Stimulated activated CD4-positive, alpha-beta T cell treated with anti-CD3 and anti-CD28 coated beads, Interleukin-1b, Interleukin-23, amount 100 ng/mL, for 24 hours (primary cell): ENCODE data around the gene ITGA2.

Source experiments
- DNase-seq, 4 experiments: peaks; one replicate each; pipeline ENCODE4 v3.0.0-alpha.2; 2020; ENCODE audit warnings: low read depth in 4 of 4, low spot score in 1 of 4

Gene ITGA2

GRCh38 chr5:53017794-53018391 is 28.7 kb downstream of the ITGA2 start:
- no peak for DNase-seq

- no peak for DNase-seq
Measured at GRCh38 chr5:53019320-53019719, 30.2 kb downstream of the ITGA2 start.

GRCh38 chr5:53022930-53023511 is 33.9 kb downstream of the ITGA2 start:
- no peak for DNase-seq

- DNase-seq = no peak
Measured at GRCh38 chr5:53023969-53024368, 34.8 kb downstream of the ITGA2 start.

GRCh38 chr5:53024535-53024934 is 35.4 kb downstream of the ITGA2 start:
- DNase-seq = no peak

GRCh38 chr5:53025487-53025886 is 36.3 kb downstream of the ITGA2 start:
- DNase-seq = no peak

- DNase-seq = no peak
Measured at GRCh38 chr5:53027913-53028312, 38.8 kb downstream of the ITGA2 start.

GRCh38 chr5:53029608-53030007 is 40.5 kb downstream of the ITGA2 start:
- DNase-seq = no peak

- no peak for DNase-seq
Measured at GRCh38 chr5:53030893-53031292, 41.7 kb downstream of the ITGA2 start.

- no peak for DNase-seq
Measured at GRCh38 chr5:53031695-53032096, 42.5 kb downstream of the ITGA2 start.

- no peak for DNase-seq
Measured at GRCh38 chr5:53032188-53032587, 43.0 kb downstream of the ITGA2 start.

- no peak for DNase-seq
Measured at GRCh38 chr5:53034832-53035231, 45.7 kb downstream of the ITGA2 start.

GRCh38 chr5:53035868-53036381 is 46.8 kb downstream of the ITGA2 start:
- no peak for DNase-seq

- no peak for DNase-seq
Measured at GRCh38 chr5:53037141-53037859, 48.1 kb downstream of the ITGA2 start.

GRCh38 chr5:53038196-53038847 is 49.2 kb downstream of the ITGA2 start:
- DNase-seq = no peak

- DNase-seq = no peak
Measured at GRCh38 chr5:53039855-53040254, 50.7 kb downstream of the ITGA2 start.

GRCh38 chr5:53041071-53041692 is 52.0 kb downstream of the ITGA2 start:
- no peak for DNase-seq

GRCh38 chr5:53041740-53042139 is 52.6 kb downstream of the ITGA2 start:
- no peak for DNase-seq

- DNase-seq = no peak
Measured at GRCh38 chr5:53045263-53045662, 56.1 kb downstream of the ITGA2 start.

- DNase-seq = no peak
Measured at GRCh38 chr5:53048248-53048647, 59.1 kb downstream of the ITGA2 start.

GRCh38 chr5:53052499-53052898 is 63.3 kb downstream of the ITGA2 start:
- no peak for DNase-seq
